Right lobe of liver (tissue), 6 donors: ENCODE measurements around the gene NOS2. TPM values are rescaled to one million over a fixed set of nuclear protein-coding genes. Genes with fewer than 3 reads are reported as not detected.
A peak's percentile ranks its signal among the peaks of the same experiment; 100 is the strongest.
"Not testable (repeated sequence)": the region's sequence is repeated elsewhere in the genome, so short reads cannot be mapped to it uniquely, and the experiment has no call there.

ENCODE experiments used
- ATAC-seq, 4 donors: fragments of 200-7000 bp; cut with Tn5 transposase; one replicate each; pipeline ENCODE4 v1.9.1; 2020; ENCODE audit warnings: mild to moderate bottlenecking in 4 of 4, moderate library complexity in 4 of 4
- DNase-seq, 3 donors: peaks; one replicate each; pipeline ENCODE4 v3.0.0-alpha.2; 2020
- H3K27ac ChIP-seq, 3 donors: fragments of 200-600 bp; one replicate each; pipeline ENCODE4 v1.8.0; 2022
- H3K27me3 ChIP-seq, 2 donors: fragments of 200-600 bp; one replicate each; pipeline ENCODE4 v1.8.0; 2022
- H3K36me3 ChIP-seq, 4 donors: fragments of 200-600 bp; sonication (generic) in 1 of 4; one replicate each; pipeline versions ENCODE4 v1.5.1 to v1.8.0; 2017 to 2022; ENCODE audit warnings: control low read depth in 1 of 4
- H3K4me1 ChIP-seq, 4 donors: fragments of 200-600 bp; sonication (generic) in 1 of 4; one replicate each; pipeline versions ENCODE4 v1.5.1 to v1.8.0; 2017 to 2022; ENCODE audit warnings: control low read depth in 1 of 4
- H3K4me3 ChIP-seq, 3 donors: fragments of 200-600 bp; one replicate each; pipeline ENCODE4 v1.8.0; 2022
- H3K9me3 ChIP-seq, 4 donors: fragments of 200-600 bp; sonication (generic) in 1 of 4; one replicate each; pipeline versions ENCODE4 v1.5.1 to v1.8.0; 2017 to 2022; ENCODE audit warnings: control low read depth in 1 of 4
- POLR2A ChIP-seq: fragments of 450-650 bp; IDR thresholded peaks from one replicate; pipeline ENCODE4 v1.6.1; 2017; ENCODE audit warnings: antibody characterized with exemption, mild to moderate bottlenecking
- WGBS: methylation state at CpG from one replicate; pipeline ENCODE4 v1.1.6; 2018; ENCODE audit warnings: low coverage, low lambda C conversion rate; ENCODE audit not compliant: insufficient coverage; ENCODE audit errors: missing lambda C conversion rate; 5-methylcytosine and 5-hydroxymethylcytosine counted together
- intact Hi-C, 2 donors: fragments of 100-400 bp; cut with DNase I; formaldehyde crosslinking; loops; one replicate each; pipeline versions ENCODE4 v1.11.2 to v1.14.1; 2022
- total RNA-seq, 6 experiments: library from RNA; depleted of rRNA in 2 of 6; stranded (reverse); fragments of >200 nt in 2 of 6; fragmentation: NEBNext Ultra II Directional in 3 of 6; extraction: Animal tissue kit (Norgen Biotek cat#: 25700) in 3 of 6; gene quantifications; one replicate each; pipeline versions ENCODE4 v1.1.0 to v1.2.4, GENCODE V29; 2016 to 2023
- TF ChIP-seq, protein P1 (sequence below), 4 donors: fragments of 200-600 bp in 3 of 4; fragments of 450-650 bp in 1 of 4; IDR thresholded peaks; one replicate each; pipeline versions ENCODE4 v1.5.1 to v1.8.0; 2016 to 2022; ENCODE audit warnings: antibody characterized with exemption in 4 of 4, mild to moderate bottlenecking in 2 of 4
- donor health status: DM: no; HTN: yes; CAD: no.
- donor health status: DM: no; HTN: no; CAD: no.
- donor health status: DM: no; HTN: no; CAD: no.
- donor health status: DM: no; HTN: yes; CAD: no.
- donor health status: DM: no; HTN: yes; CAD: no.

NOS2 gene
- total RNA-seq, 6 experiments from 2014 or later, result 0.07 to 0.09 TPM; not detected in 4

- ATAC-seq (no peak), DNase-seq (no peak)
- intact Hi-C loops, result no loop called here
- Histone ChIP-seq H3K27ac (no peak overlapping the region), H3K27me3 (no peaks in the 10 kb centered on the region), H3K4me1 (peaks cover 0 to 3% (median 0%) of the 10 kb centered on the region in 4 donors), H3K4me3 (no peak overlapping the region), H3K9me3 (no peaks in the 10 kb centered on the region), H3K36me3 (no peaks in the 10 kb centered on the region)
- TF ChIP-seq, protein P1, sequence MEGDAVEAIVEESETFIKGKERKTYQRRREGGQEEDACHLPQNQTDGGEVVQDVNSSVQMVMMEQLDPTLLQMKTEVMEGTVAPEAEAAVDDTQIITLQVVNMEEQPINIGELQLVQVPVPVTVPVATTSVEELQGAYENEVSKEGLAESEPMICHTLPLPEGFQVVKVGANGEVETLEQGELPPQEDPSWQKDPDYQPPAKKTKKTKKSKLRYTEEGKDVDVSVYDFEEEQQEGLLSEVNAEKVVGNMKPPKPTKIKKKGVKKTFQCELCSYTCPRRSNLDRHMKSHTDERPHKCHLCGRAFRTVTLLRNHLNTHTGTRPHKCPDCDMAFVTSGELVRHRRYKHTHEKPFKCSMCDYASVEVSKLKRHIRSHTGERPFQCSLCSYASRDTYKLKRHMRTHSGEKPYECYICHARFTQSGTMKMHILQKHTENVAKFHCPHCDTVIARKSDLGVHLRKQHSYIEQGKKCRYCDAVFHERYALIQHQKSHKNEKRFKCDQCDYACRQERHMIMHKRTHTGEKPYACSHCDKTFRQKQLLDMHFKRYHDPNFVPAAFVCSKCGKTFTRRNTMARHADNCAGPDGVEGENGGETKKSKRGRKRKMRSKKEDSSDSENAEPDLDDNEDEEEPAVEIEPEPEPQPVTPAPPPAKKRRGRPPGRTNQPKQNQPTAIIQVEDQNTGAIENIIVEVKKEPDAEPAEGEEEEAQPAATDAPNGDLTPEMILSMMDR (IDR thresholded peaks at IDR 0.05), result no peak
- TF ChIP-seq POLR2A, result no peak
- WGBS, result 87% methylated on average over 3 of the region's 4 CpGs
Observed at GRCh38 chr17:27824745-27825144, 24.4 kb upstream of the NOS2 start.

DNA sequence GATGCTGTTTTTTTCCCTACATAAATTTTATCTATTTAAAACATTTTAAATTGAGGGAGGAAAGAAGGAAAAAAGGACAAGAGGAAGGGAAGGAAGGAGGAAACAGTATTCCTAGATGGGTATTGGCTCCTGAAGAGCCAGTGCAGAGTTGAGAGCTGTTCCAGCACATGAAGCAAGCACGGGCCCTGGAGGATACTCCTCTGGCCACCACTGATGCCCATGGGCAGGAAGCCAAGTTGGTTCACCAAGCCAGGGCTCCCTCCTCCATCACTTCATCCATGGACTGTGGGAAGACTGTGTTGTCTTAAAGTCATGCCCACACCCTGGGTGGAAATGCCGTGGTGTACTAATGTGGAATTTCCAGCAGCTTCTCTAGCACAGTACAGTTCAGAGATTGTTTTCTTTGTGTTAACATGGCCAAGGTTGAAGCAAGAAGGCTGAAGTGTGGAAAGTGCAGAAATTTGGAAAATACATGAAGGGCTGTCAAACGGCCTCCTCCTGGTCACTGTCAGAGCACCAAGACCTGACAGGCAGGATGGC is 23.9 kb upstream of the NOS2 start:
- Histone ChIP-seq H3K36me3 (no peaks in the 10 kb centered on the region), H3K4me3 (no peak overlapping the region), H3K27me3 (no peaks in the 10 kb centered on the region), H3K9me3 (no peaks in the 10 kb centered on the region), H3K27ac (no peak overlapping the region), H3K4me1 (peaks cover 0 to 3% (median 0%) of the 10 kb centered on the region in 4 donors)
- intact Hi-C loops, result no loop called here
- TF ChIP-seq, protein P1 (IDR thresholded peaks at IDR 0.05), result no peak
- no peak for TF ChIP-seq POLR2A
- ATAC-seq (peak in 1 of 4 donors; percentile 23), DNase-seq (no peak)
- WGBS, result 61% methylated on average over 3 of the region's 3 CpGs

DNA sequence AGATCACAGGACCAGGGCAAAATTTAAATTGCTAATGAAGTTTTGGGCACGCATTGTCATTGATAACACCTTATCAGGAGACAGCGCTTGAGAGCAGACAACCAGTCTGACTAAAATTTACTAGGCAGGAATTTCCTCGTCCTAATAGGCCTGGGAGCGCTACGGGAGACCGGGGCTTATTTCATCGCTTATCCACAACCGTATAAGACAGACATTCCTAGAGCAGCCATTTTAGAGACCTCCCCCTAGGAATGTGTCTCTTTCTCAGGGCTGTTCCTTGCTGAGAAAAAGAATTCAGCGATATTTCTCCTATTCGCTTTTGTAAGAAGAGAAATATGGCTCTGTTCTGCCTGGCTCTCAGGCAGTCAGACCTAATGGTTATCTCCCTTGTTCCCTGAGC is 21.8 kb upstream of the NOS2 start:
- H3K9me3 ChIP-seq, H3K4me1 ChIP-seq, H3K27me3 ChIP-seq, H3K27ac ChIP-seq, H3K36me3 ChIP-seq, intact Hi-C loops, DNase-seq, ATAC-seq, H3K4me3 ChIP-seq: not testable (repeated sequence)
- WGBS, result 62% methylated on average over 4 of the region's 10 CpGs

GRCh38 chr17:27821318-27821717 is 21.0 kb upstream of the NOS2 start:
- intact Hi-C loops, result no loop called here
- no peak overlapping the region for H3K4me3 ChIP-seq

GRCh38 chr17:27819145-27819544 is 18.8 kb upstream of the NOS2 start:
- 100% methylated on average over 1 of the region's 1 CpG for WGBS
- intact Hi-C loops, result no loop called here
- Histone ChIP-seq H3K4me1 (no peaks in the 10 kb centered on the region), H3K4me3 (no peak overlapping the region), H3K27me3 (no peaks in the 10 kb centered on the region), H3K27ac (no peak overlapping the region), H3K36me3 (no peaks in the 10 kb centered on the region), H3K9me3 (no peaks in the 10 kb centered on the region)
- ATAC-seq (no peak), DNase-seq (no peak)
- no peak for TF ChIP-seq POLR2A
- TF ChIP-seq, protein P1 (IDR thresholded peaks at IDR 0.05), result no peak

More at GRCh38 chr17:27821318-27821717, 21.0 kb upstream of the NOS2 start:
- H3K27me3 ChIP-seq, result no peaks in the 10 kb centered on the region
- H3K36me3 ChIP-seq, result no peaks in the 10 kb centered on the region
- WGBS, result 96% methylated on average over 3 of the region's 3 CpGs
- no peak overlapping the region for H3K27ac ChIP-seq
- peaks cover 0 to 3% (median 0%) of the 10 kb centered on the region in 4 donors for H3K4me1 ChIP-seq
- DNase-seq (no peak), ATAC-seq (no peak)
- TF ChIP-seq POLR2A, result no peak
- TF ChIP-seq, protein P1 (IDR thresholded peaks at IDR 0.05), result no peak
- no peaks in the 10 kb centered on the region for H3K9me3 ChIP-seq
